Measurements from ENCODE around the gene CTXN1.
"Not testable (repeated sequence)": the region's sequence is repeated elsewhere in the genome, so short reads cannot be mapped to it uniquely, and the experiment has no call there.

CTXN1 gene

GRCh38 chr19:7944177-7944761, 18.3 kb upstream of the CTXN1 start:
- DNase-seq (ENCODE audit: low read depth): peak; percentile 86

- peak; percentile 100 for DNase-seq (ENCODE audit: low read depth)
Observed at GRCh38 chr19:7943444-7944176, 17.7 kb upstream of the CTXN1 start, which contains the start of gene TIMM44. TSS of gene TIMM44 (minus strand) at chr19:7943666. CDS start at chr19:7943651, 15 bp downstream.

- DNase-seq (ENCODE audit: low read depth): no peak
Observed at GRCh38 chr19:7942981-7943443, 17.1 kb upstream of the CTXN1 start.

- DNase-seq (ENCODE audit: low read depth): no peak
Observed at GRCh38 chr19:7941895-7942596, 16.1 kb upstream of the CTXN1 start.

- no peak for DNase-seq (ENCODE audit: low read depth)
Observed at GRCh38 chr19:7940841-7941240, 14.9 kb upstream of the CTXN1 start.

GRCh38 chr19:7934766-7935165, 8.8 kb upstream of the CTXN1 start:
- no peak for DNase-seq (ENCODE audit: low read depth)

- DNase-seq (ENCODE audit: low read depth): no peak
Observed at GRCh38 chr19:7933828-7934725, 8.1 kb upstream of the CTXN1 start.

- DNase-seq (ENCODE audit: low read depth): no peak
Observed at GRCh38 chr19:7933411-7933810, 7.5 kb upstream of the CTXN1 start.

- DNase-seq (ENCODE audit: low read depth): no peak
Observed at GRCh38 chr19:7932930-7933300, 7.0 kb upstream of the CTXN1 start.

- no peak for DNase-seq (ENCODE audit: low read depth)
Observed at GRCh38 chr19:7932276-7932929, 6.5 kb upstream of the CTXN1 start.

GRCh38 chr19:7931221-7932061, 5.5 kb upstream of the CTXN1 start:
- no peak for DNase-seq (ENCODE audit: low read depth)

- DNase-seq (ENCODE audit: low read depth): no peak
Observed at GRCh38 chr19:7930765-7931164, 4.8 kb upstream of the CTXN1 start.

GRCh38 chr19:7930030-7930429, 4.1 kb upstream of the CTXN1 start:
- DNase-seq (ENCODE audit: low read depth): not testable (repeated sequence)

GRCh38 chr19:7928741-7929701, 3.1 kb upstream of the CTXN1 start:
- peak; percentile 82 for DNase-seq (ENCODE audit: low read depth)

GRCh38 chr19:7928334-7928706, 2.4 kb upstream of the CTXN1 start:
- DNase-seq (ENCODE audit: low read depth): no peak

GRCh38 chr19:7927605-7928333, 1.8 kb upstream of the CTXN1 start:
- no peak for DNase-seq (ENCODE audit: low read depth)

GRCh38 chr19:7926727-7927604, 1.0 kb upstream of the CTXN1 start:
- DNase-seq (ENCODE audit: low read depth): no peak
